Endothelial cell of umbilical vein (primary cell): ENCODE results near the gene SLC13A5. TPM values are rescaled to one million over a fixed set of nuclear protein-coding genes. Genes with fewer than 3 reads are reported as not detected.

Experiments
- BruUV-seq: library from RNA; stranded (reverse); fragments of 400-500 nt; replicated peaks from 2 replicates; lab custom pipeline; 2021; lab: Mats Ljungman, UMichigan
- CTCF ChIA-PET: fragments of 300-600, 350-600 bp; sonication (Branson Sonifier 250); formaldehyde crosslinking; loops from one replicate; lab custom pipeline; 2021; ENCODE audit warnings: antibody characterized with exemption, inconsistent platforms; lab: Charles Lee
- POLR2A ChIA-PET: fragments of 300-600, 350-600 bp; sonication (Branson Sonifier 250); formaldehyde crosslinking; loops from one replicate; lab custom pipeline; 2021; ENCODE audit warnings: antibody characterized with exemption, inconsistent platforms; lab: Charles Lee
- DNase-seq: peaks from one replicate; pipeline ENCODE4 v3.0.0-alpha.2; 2011; ENCODE audit warnings: low read depth, low spot score
- FAIRE-seq: peaks from 2 replicates; lab custom pipeline; 2011; peaks lifted over from hg19 to GRCh38; lab: Jason Lieb, UNC
- H2AFZ ChIP-seq: 2 replicates; pipeline ENCODE4 v1.6.0; 2012; ENCODE audit warnings: low read depth, low read length, control low read depth, inconsistent platforms
- H3K27ac ChIP-seq: 2 replicates; pipeline ENCODE4 v1.5.1; 2011; ENCODE audit warnings: low read depth, mild to moderate bottlenecking, control low read depth, low read length, moderate library complexity; ENCODE audit not compliant: insufficient read depth
- H3K27me3 ChIP-seq, 2 experiments: 2 replicates each; pipeline versions ENCODE4 v1.6.0 to v1.6.1; 2011; ENCODE audit warnings: low read length in 2 of 2, mixed read lengths in 1 of 2; ENCODE audit not compliant: control insufficient read depth in 2 of 2, insufficient read depth in 2 of 2
- H3K36me3 ChIP-seq, 2 experiments: 2 replicates in 1 of 2; 3 replicates in 1 of 2; pipeline ENCODE4 v1.5.1; 2011; ENCODE audit warnings: low read length in 2 of 2, mild to moderate bottlenecking in 1 of 2, moderate library complexity in 1 of 2; ENCODE audit not compliant: control insufficient read depth in 2 of 2, insufficient read depth in 2 of 2; ENCODE audit errors: extremely low read depth in 1 of 2
- H3K4me1 ChIP-seq: 3 replicates; pipeline ENCODE4 v1.5.1; 2011; ENCODE audit warnings: mild to moderate bottlenecking, low read length; ENCODE audit not compliant: control insufficient read depth, insufficient read depth; ENCODE audit errors: extremely low read depth
- H3K4me2 ChIP-seq: 2 replicates; pipeline ENCODE4 v1.6.1; 2011; ENCODE audit warnings: low read length, control low read depth, mixed read lengths; ENCODE audit not compliant: insufficient read depth
- H3K4me3 ChIP-seq, 3 experiments: fragments of 200-600 bp in 1 of 3; sonication (generic), shearing (Covaris generic) in 1 of 3; replicated peaks in 1 of 3; 2 replicates each; pipeline ENCODE4 v1.5.1; 2011 to 2016; ENCODE audit warnings: control low read depth in 3 of 3, low read length in 3 of 3, mild to moderate bottlenecking in 2 of 3, inconsistent platforms in 1 of 3, low read depth in 1 of 3, moderate library complexity in 1 of 3; ENCODE audit not compliant: insufficient read depth in 1 of 3
- H3K79me2 ChIP-seq: 2 replicates; pipeline ENCODE4 v1.6.0; 2012; ENCODE audit warnings: low read length, inconsistent platforms; ENCODE audit not compliant: control insufficient read depth, insufficient read depth
- H3K9ac ChIP-seq: replicated peaks from 2 replicates; pipeline ENCODE3; 2011; ENCODE audit warnings: low read length, control low read depth; ENCODE audit not compliant: insufficient read depth; ENCODE audit errors: extremely low read depth
- H3K9me1 ChIP-seq: replicated peaks from 3 replicates; pipeline ENCODE4 v1.6.0; 2011; ENCODE audit warnings: mild to moderate bottlenecking, low read length; ENCODE audit not compliant: control insufficient read depth, insufficient read depth; ENCODE audit errors: extremely low read depth
- H3K9me3 ChIP-seq: replicated peaks from 2 replicates; pipeline ENCODE4 v1.5.1; 2012; ENCODE audit warnings: low read length, inconsistent platforms; ENCODE audit not compliant: control insufficient read depth, insufficient read depth
- H4K20me1 ChIP-seq: replicated peaks from 2 replicates; pipeline ENCODE3; 2011; ENCODE audit warnings: mild to moderate bottlenecking, low read length; ENCODE audit not compliant: control insufficient read depth, insufficient read depth; ENCODE audit errors: extremely low read depth
- CTCF ChIP-seq, 2 donors: IDR thresholded peaks; 1 replicate in 1 of 2; 2 replicates in 1 of 2; pipeline ENCODE4 v1.5.1; 2011; ENCODE audit warnings: low read length in 2 of 2, mild to moderate bottlenecking in 2 of 2, moderate library complexity in 2 of 2, control low read depth in 1 of 2, inconsistent platforms in 1 of 2, low read depth in 1 of 2; ENCODE audit not compliant: insufficient read depth in 1 of 2; ENCODE audit errors: extremely low read depth in 1 of 2
- EZH2 ChIP-seq: IDR thresholded peaks from 2 replicates; pipeline ENCODE4 v1.6.1; 2012; ENCODE audit warnings: borderline replicate concordance, low read depth, mild to moderate bottlenecking, moderate library complexity, low read length, inconsistent platforms; ENCODE audit not compliant: severe bottlenecking
- FOS ChIP-seq: IDR thresholded peaks from 2 replicates; pipeline ENCODE4 v1.6.1; 2011; ENCODE audit warnings: mild to moderate bottlenecking, low read length, moderate library complexity, borderline replicate concordance; ENCODE audit not compliant: insufficient read depth
- GATA2 ChIP-seq: IDR thresholded peaks from 2 replicates; pipeline ENCODE4 v1.7.0; 2011; ENCODE audit warnings: low read depth, mild to moderate bottlenecking, moderate library complexity, mixed read lengths, low read length; ENCODE audit not compliant: insufficient read length, insufficient read depth
- JUN ChIP-seq: IDR thresholded peaks from 2 replicates; pipeline ENCODE4 v1.6.1; 2011; ENCODE audit warnings: borderline replicate concordance, low read depth; ENCODE audit not compliant: insufficient read length, insufficient read depth
- MAX ChIP-seq: IDR thresholded peaks from 2 replicates; pipeline ENCODE4 v1.6.1; 2011; ENCODE audit not compliant: insufficient read depth, insufficient read length
- MYC ChIP-seq: IDR thresholded peaks from one replicate; pipeline ENCODE4 v1.6.1; 2011; ENCODE audit warnings: mild to moderate bottlenecking, low read depth, low read length
- POLR2A ChIP-seq: IDR thresholded peaks from 2 replicates; pipeline ENCODE4 v1.6.1; 2012; ENCODE audit warnings: low read depth, mild to moderate bottlenecking, control low read depth, low read length
- POLR2AphosphoS5 ChIP-seq: IDR thresholded peaks from 2 replicates; pipeline ENCODE4 v1.6.1; 2012; ENCODE audit warnings: low read depth, mild to moderate bottlenecking, control low read depth, low read length, moderate library complexity; ENCODE audit not compliant: insufficient read depth
- dilution Hi-C: fragments of 300-500 bp; cut with MboI; formaldehyde crosslinking; loops from one replicate; pipeline ENCODE4 v1.15.0; 2019; ENCODE audit warnings: low sequenced_read_pairs; ENCODE audit not compliant: extremely low pct_ligation_motif_present
- intact Hi-C: fragments of 100-400 bp; cut with micrococcal nuclease; formaldehyde crosslinking; loops from one replicate; pipeline ENCODE4 v1.10.0; 2022
- polyA plus RNA-seq, 4 experiments: library from polyadenylated mRNA; depleted of rRNA in 3 of 4; stranded (reverse) in 3 of 4; unstranded in 1 of 4; fragments of >200 nt; gene quantifications; 2 replicates each; pipeline versions ENCODE4 v1.2.1 to v1.2.3, GENCODE V29; 2011 to 2012; ENCODE audit warnings: missing spikeins in 1 of 4
- total RNA-seq: library from RNA; stranded (reverse); gene quantifications from 2 replicates; pipeline ENCODE4 v1.2.3, GENCODE V29; 2021

The SLC13A5 gene
- total and polyA plus RNA-seq, 2 donors (not counting 3 experiments of a cell fraction or from before 2014, with no cell fraction given) = 0.03 TPM; not detected in 1

- BruUV-seq = no TSS peak
- no peak overlapping the region for H3K4me2 ChIP-seq
- H3K4me3 ChIP-seq = no peak overlapping the region
- no peaks in the 10 kb centered on the region for H3K36me3 ChIP-seq
- TF ChIP-seq MAX (no peak), POLR2AphosphoS5 (no peak), JUN (no peak), POLR2A (no peak), FOS (no peak), GATA2 (no peak), MYC (no peak), EZH2 (no peak), CTCF (IDR thresholded peaks at IDR 0.05; ENCODE audit: extremely low read depth in 1 of 2, insufficient read depth in 1 of 2, low read depth in 1 of 2, low read length in 2 of 2) (no peak)
- FAIRE-seq = no peak
- H3K27me3 ChIP-seq = peaks cover 2 to 7% of the 10 kb centered on the region in 2 experiments
- DNase-seq = no peak
- intact Hi-C loops = no loop called here
- H3K4me1 ChIP-seq = no peaks in the 10 kb centered on the region
- no peaks in the 10 kb centered on the region for H3K79me2 ChIP-seq
- ChIA-PET POLR2A (no interaction called here), CTCF (interaction anchor here (1.6 kb wide), 1 partner anchor 9 kb away, joined by 7 read pairs; no protein-coding TSS in a partner anchor)
- dilution Hi-C loops = no loop called here
- no peak overlapping the region for H2AFZ ChIP-seq
- H3K9me1 ChIP-seq = no peaks in the 10 kb centered on the region
- no peak overlapping the region for H3K27ac ChIP-seq
- no peaks in the 10 kb centered on the region for H3K9me3 ChIP-seq
- no peaks in the 10 kb centered on the region for H4K20me1 ChIP-seq
- no peak overlapping the region for H3K9ac ChIP-seq
These were observed 37.9 kb downstream of the SLC13A5 start for GRCh38 chr17:6675201-6675825.
